ENCODE measurements around the gene IZUMO4. TPM values are rescaled to one million over a fixed set of nuclear protein-coding genes. Genes with fewer than 3 reads are reported as not detected.

The IZUMO4 gene
- total RNA-seq, 6 experiments from 2014 or later: 0.68 to 1.9 (median 1.5) TPM

DNA sequence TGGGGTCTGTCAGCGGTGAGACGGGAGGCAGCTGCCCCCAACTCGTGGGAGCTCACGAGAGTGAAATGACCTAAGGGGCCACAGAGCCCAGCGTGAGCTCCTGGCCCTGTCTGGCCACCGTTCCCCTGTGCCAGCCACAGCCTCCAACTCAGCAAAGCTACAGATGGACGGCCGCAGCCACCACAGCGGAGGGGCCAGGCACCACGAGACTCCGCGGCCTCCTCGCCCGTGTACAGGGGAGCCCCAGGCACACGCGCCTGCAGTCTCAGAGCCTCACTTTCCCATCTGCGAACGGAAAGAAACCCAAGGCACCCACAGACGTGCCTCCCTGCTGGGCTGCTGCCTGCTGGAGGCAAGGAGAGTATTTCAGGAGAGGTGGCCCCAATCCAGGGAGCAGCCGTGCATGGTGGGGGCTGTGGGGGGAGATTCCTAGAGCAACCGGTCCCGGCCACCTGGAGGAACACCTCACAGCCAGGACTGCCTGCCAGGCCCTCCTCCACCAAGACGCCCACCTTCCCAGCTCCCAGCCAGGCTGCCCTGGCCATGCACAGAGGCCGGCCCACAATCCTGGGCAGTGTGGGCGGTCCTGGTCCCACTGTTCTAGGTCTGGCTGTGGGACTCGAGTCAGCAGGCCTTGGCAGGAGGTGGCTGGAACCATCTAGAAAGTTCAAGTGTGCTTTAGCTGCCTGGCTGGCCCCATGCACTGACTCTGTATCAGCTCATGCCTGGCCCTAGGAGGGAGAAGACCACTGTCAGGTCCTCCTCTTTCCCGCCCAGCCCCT, 47.6 kb upstream of the IZUMO4 start:
- Mint-ChIP-seq H3K27ac (peak overlapping the region; percentile 75; the same call in 1 of the 2 replicates), H3K36me3 (ENCODE audit: low read depth) (no peaks in the 10 kb centered on the region), H3K4me3 (peak overlapping the region; percentile 90), H3K4me1 (ENCODE audit: low read depth) (peaks cover 6% of the 10 kb centered on the region; the same call in 1 of the 2 replicates), H3K9me3 (no peaks in the 10 kb centered on the region), H3K27me3 (ENCODE audit: insufficient read depth) (peaks cover 1% of the 10 kb centered on the region)
- no peak for TF ChIP-seq CTCF (IDR thresholded peaks at IDR 0.05)
- DNase-seq: no peak

- TF ChIP-seq CTCF (IDR thresholded peaks at IDR 0.05): no peak
- Mint-ChIP-seq H3K4me3 (peak overlapping the region; percentile 90), H3K9me3 (no peaks in the 10 kb centered on the region), H3K27ac (peak overlapping the region; percentile 75), H3K36me3 (ENCODE audit: low read depth) (no peaks in the 10 kb centered on the region), H3K27me3 (ENCODE audit: insufficient read depth) (peaks cover 1% of the 10 kb centered on the region), H3K4me1 (ENCODE audit: low read depth) (peaks cover 6% of the 10 kb centered on the region; the same call in 1 of the 2 replicates)
- DNase-seq: peak; percentile 83
Measured at GRCh38 chr19:2049741-2050348, 46.9 kb upstream of the IZUMO4 start.

DNA sequence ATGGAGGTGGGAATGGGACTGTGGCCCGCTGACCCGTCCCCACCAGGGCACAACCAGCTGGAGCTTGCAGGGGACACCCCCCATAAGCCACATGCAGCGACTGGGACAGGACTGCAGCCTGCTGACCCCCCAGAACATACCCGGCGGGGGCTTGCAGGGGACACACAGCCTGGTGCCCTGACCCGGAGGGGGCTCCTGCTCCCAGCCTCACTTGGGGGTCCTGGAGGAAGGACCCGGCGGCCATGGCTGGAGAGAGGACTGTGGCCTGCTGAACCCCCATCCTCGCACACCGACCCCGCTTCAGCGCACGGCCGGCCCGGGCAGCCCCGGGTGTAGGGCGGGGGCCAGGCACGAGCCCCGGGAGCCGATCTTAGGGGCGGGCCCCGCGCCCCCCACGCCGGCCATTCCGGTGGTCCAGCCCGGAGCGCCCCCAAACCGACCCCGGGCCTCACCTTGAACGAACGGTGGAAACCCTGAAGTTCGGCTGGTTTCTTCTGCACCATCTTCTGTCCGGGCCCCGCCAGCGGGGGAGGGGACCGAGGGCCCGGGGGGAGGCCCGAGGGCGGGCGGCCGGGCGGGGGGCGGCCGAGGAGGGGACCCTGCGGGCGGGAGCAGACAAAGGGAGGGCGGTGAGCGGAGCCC, 46.2 kb upstream of the IZUMO4 start:
- no peak for DNase-seq
- no peak for TF ChIP-seq CTCF (IDR thresholded peaks at IDR 0.05)
- Mint-ChIP-seq H3K4me3 (peak overlapping the region; percentile 90), H3K36me3 (ENCODE audit: low read depth) (no peaks in the 10 kb centered on the region), H3K4me1 (ENCODE audit: low read depth) (peaks cover 8% of the 10 kb centered on the region), H3K9me3 (no peaks in the 10 kb centered on the region), H3K27ac (no peak overlapping the region), H3K27me3 (ENCODE audit: insufficient read depth) (peaks cover 1% of the 10 kb centered on the region)

DNA sequence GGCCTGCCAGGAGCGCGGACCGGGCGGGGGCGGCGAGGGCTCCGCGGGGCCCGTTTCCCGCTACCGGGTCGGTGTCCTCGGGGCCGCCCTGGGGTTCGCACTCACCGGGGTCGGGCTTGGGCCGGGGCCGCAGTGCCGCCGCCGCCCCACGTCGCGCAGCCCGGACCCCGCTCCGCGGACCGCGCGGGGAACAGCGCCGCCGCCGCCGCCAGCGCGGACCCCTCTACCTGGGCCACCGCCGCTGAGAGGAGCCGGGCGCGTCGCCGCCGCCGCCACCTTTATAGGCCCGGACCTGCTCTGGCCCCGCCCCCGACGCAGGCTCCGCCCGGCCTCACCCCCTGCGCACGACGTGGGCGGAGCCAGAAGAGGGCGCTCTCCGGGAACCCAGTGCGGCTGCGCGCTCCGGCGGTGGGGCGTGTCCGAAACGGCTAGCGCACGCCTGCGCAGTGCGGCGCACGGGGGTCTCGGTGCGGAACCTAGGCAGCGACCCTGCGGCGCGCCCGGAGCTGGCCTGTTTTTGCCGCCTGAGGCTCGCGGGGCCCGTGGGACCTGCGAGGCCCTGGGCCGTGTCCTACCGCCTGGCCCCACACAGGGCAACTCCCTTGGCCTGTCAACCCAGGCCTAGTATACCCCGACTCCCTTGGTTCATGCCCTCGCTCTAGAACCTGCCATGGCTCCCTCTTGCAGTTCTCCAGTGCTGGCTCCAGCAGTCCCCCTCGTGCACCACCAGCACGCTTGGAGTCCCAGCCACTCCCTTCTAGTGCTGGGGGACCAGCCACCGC, 45.5 kb upstream of the IZUMO4 start, which contains the start of gene MKNK2:
Gene MKNK2 (minus strand): TSS at position 254 of the 782 bp plus-strand sequence. CDS start 393 bp downstream, outside the sequence.
- no peaks in the 10 kb centered on the region for H3K9me3 Mint-ChIP-seq
- H3K4me1 Mint-ChIP-seq (ENCODE audit: low read depth): peaks cover 12% of the 10 kb centered on the region
- H3K36me3 Mint-ChIP-seq (ENCODE audit: low read depth): no peaks in the 10 kb centered on the region
- peaks cover 1% of the 10 kb centered on the region for H3K27me3 Mint-ChIP-seq (ENCODE audit: insufficient read depth)
- DNase-seq: peak; percentile 76
- peak; percentile 81 for TF ChIP-seq CTCF (IDR thresholded peaks at IDR 0.05)
- H3K4me3 Mint-ChIP-seq: peak within 1 kb of the TSS; percentile 90
- H3K27ac Mint-ChIP-seq: peak within 1 kb of the TSS; percentile 75
